GM21515 (cell line): ENCODE results near the gene KLF7.

Experiments used
- ATAC-seq: cut with Tn5 transposase; IDR thresholded peaks from one replicate; pipeline ENCODE4 v1.9.1; 2021; ENCODE audit not compliant: unreplicated experiment

Gene KLF7

GRCh38 chr2:207165121-207166038 is at the start of gene KLF7:
KLF7 (minus strand) TSS chr2:207165948; CDS start chr2:207165568, 380 bp downstream.
- ATAC-seq, result no peak

- ATAC-seq, result no peak
Measured at GRCh38 chr2:207215308-207215707, 49.6 kb upstream of the KLF7 start.

GRCh38 chr2:207214446-207214845 is 48.7 kb upstream of the KLF7 start:
- no peak for ATAC-seq

GRCh38 chr2:207206011-207206410 is 40.3 kb upstream of the KLF7 start:
- ATAC-seq, result no peak

GRCh38 chr2:207205173-207205957 is 39.6 kb upstream of the KLF7 start:
- ATAC-seq, result no peak

- no peak for ATAC-seq
Measured at GRCh38 chr2:207203056-207203455, 37.3 kb upstream of the KLF7 start.

- ATAC-seq, result no peak
Measured at GRCh38 chr2:207202645-207203044, 36.9 kb upstream of the KLF7 start.

- no peak for ATAC-seq
Measured at GRCh38 chr2:207201416-207201815, 35.7 kb upstream of the KLF7 start.

- no peak for ATAC-seq
Measured at GRCh38 chr2:207200136-207200535, 34.4 kb upstream of the KLF7 start.

- no peak for ATAC-seq
Measured at GRCh38 chr2:207194028-207194427, 28.3 kb upstream of the KLF7 start.

- ATAC-seq, result no peak
Measured at GRCh38 chr2:207188626-207189419, 23.1 kb upstream of the KLF7 start.

- no peak for ATAC-seq
Measured at GRCh38 chr2:207185372-207185771, 19.6 kb upstream of the KLF7 start.

- ATAC-seq, result no peak
Measured at GRCh38 chr2:207184768-207185167, 19.0 kb upstream of the KLF7 start.

- ATAC-seq, result no peak
Measured at GRCh38 chr2:207184348-207184747, 18.6 kb upstream of the KLF7 start.

- ATAC-seq, result no peak
Measured at GRCh38 chr2:207183506-207183905, 17.8 kb upstream of the KLF7 start.

- ATAC-seq, result no peak
Measured at GRCh38 chr2:207182911-207183310, 17.2 kb upstream of the KLF7 start.

GRCh38 chr2:207181526-207182274 is 16.0 kb upstream of the KLF7 start:
- ATAC-seq, result no peak

GRCh38 chr2:207180741-207181140 is 15.0 kb upstream of the KLF7 start:
- no peak for ATAC-seq

GRCh38 chr2:207176247-207176646 is 10.5 kb upstream of the KLF7 start:
- no peak for ATAC-seq

- ATAC-seq, result no peak
Measured at GRCh38 chr2:207173641-207174040, 7.9 kb upstream of the KLF7 start.
